Measurements from ENCODE around the gene SAMD11.

DNA sequence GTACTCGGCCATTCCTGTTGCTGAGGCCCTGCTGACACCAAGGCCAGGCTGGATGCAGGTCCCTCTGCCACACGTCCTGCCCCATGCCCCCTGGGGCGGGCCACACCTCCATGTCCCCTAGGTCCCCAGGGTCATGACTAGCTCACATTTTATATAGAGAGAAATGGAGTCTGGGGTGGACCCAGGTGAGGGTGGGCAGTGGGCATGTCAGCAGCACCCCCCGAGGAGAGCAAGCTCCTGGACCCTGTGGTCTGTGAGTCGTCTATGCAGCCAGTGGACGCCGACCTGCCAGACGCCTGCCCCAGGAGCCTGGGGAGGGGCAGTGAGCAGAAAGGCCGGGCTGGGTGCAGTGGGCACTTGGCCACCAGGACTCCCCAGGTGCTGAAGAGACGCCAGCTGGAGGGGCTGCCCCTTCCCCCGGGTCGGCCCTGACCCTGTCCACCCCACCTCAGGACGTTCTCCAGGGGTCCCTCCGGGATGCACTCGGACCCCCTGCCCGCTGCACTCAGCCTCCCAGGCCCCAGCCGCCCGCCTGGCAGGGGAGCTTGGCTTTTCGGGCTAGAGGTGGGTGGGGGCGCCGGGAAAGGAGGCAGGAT lies 15.9 kb downstream of the SAMD11 start:
- TF ChIP-seq POLR2A (IDR thresholded peaks at IDR 0.05; ENCODE audit: low read depth, low read length) = no peak
- TF ChIP-seq POLR2AphosphoS5 (IDR thresholded peaks at IDR 0.05; ENCODE audit: low read depth, low read length) = no peak
- no peak for TF ChIP-seq TAF1 (IDR thresholded peaks at IDR 0.05; ENCODE audit: borderline replicate concordance, low read depth, low read length)
